NCI-H82 (cell line): ENCODE measurements around the gene OSCP1.

Source experiments
- DNase-seq: peaks from one replicate; lab custom pipeline; 2025; lab: John Stamatoyannopoulos, UW

The OSCP1 gene

DNA sequence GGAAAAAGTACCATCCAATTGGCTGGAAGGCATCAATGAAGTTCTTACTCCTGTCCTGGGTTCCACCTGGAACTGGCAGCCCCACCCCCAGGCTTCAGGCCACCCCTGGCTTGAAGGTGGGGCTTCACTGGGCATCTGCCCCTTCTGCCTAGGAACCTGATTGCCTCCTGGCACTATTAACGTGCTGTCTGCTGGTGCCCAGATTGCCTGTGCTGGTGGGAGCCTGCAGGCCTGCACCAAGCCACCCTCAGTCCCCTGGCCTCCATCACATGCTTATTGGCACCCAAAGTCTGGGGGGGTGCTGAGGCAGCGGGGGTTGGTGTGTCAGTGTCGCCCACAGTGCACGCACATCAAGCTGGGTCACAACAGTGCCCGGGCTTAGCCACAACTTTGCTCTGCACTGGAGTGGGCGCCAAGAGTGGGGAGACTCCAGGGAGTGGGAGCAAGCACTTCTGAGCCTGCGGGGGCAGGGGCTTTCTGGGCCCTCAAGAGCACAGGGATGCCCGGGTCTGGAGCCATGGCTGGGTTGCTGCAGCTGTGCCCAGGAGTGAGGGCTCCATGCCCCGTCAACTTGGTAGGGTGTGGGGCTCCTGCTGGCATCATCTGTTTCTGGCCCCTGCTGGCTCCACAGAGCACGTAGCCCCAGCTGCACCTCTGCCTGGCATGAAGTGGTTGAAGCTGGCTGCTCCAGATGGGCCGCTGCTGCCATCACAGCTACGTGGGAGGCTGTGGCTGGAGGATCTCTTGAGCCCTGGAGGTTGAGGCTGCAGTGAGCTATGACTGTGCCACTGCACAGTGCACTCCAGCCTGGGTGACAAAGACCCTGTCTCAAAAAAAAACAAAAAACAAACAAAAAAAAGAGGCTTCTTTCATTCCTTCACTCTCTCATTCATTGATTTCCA, 48.4 kb downstream of the OSCP1 start:
- no peak for DNase-seq

DNA sequence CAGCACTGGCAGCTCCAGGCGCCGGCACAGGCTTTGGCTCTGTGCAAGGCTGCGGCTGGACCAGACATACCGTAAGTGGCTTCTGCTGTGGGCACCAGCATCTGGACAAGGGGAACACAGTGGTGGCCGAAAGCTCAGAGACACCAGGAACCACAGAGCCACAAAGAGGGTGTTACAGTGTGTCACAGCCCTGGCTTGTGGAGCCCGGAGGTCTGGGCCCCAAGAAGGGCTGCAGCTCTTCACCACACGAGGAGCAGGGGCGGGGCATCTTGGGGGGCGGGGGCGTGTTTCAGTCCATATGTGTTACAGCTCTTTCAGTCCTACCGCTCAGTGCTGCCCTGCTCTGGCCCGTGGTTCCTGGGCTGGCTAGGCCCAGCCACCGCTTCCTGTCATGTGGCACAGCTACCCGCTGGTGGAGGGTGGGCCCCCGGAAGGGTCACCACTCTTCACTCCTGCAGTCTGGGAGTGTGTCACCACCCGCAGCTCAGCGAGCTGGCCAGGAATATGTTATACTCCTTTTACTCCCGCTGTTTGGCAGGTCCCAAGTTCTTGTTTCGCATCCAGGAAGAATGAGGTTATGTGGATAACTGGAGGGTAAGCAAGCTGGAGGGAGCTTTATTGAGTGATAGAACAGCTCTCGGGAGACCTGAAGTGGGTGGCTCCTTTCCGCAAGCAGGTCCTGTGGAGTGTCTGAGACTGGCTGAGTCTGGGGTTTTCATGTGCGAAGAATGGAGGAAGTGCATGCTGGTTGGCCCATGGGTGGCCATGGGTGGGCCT, 49.2 kb downstream of the OSCP1 start:
- DNase-seq = peak; percentile 13

DNA sequence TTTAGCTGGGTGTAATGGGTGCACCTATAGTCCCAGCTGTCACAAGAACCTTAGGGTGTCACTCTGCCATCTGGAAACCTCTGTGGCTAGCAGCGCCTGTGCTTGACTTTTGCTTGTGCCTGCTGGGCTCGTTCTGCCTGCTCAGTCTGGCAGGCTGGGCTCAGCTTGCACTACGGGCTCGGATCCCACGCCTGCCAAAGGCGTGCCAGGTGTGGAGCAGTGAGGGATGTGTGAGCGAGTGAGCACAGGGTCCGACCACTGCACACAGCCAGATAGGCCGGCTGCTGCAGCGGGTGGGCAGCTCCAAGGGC, 49.8 kb downstream of the OSCP1 start:
- no peak for DNase-seq

DNA sequence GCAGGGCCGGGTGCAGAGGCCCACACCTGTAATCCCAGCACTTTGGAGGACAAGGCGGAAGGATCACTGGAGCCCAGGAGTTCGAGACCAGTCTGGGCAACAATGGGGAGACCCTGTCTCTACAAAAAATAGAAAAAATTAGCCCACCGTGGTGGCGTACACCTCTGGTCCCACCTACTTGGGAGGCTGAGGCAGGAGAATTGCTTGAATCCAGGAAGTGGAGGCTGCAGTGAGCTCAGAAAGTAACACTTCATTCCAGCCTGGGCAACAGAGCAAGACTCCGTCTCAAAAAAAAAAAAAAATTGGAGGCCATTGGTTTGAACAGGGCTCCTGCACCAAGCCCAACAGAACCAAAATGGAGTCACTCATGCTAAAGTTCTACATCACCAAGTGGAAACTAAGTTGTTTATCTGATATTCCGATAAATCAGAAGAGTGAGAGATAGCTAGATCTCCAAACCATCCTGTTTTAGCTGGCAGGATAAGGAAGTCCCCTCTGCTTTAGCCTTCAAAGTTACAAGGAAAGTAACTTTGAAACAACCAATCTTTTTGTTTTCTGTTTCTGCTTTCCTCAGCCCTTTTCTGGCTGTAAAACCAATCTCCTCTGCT, 51.8 kb downstream of the OSCP1 start:
- DNase-seq = no peak

DNA sequence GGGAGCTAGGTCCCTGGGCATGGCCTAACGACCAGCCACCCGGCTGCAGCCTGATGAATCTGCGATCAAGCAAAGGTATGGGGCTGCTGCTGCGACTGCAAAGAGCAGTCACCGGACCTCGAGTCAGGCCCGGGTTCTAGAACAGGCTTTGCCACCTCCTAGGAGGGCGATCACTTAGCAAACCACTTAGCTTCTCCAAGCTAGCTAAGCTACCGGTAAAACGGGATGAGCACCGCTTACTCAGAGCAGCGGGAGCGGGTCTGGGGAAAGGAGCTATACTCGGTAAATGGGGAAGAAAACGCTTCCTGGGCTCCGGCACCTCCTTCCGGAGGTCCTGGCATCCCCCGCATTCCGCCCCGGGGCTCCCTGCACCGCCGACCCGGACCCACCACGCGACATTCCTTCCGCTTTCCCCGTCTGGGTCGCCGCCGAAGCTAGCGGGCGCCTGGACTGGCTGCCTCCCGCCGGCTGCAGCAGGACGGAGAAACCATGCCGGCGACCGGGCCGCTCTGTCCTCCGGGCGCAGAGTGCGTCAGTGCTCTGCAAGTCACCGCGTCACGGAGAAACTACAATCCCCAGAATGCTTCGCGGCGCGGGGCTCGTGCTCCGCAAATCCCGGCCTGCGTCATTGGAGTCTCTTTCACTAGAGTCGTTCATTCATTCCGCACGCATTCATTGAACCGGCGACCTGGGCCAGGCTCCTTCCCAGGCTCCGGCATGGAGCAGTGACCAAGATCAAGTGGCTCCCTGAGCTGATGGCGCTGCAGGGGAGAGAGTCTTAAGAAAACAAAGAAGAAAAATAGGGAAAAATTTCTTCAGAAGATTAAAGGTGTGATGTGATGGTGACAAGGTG, 52.6 kb downstream of the OSCP1 start, which contains the start of gene LSM10:
Gene LSM10 (minus strand): TSS at position 531 of the 853 bp plus-strand sequence. CDS start 3,779 bp downstream, outside the sequence.
- DNase-seq = peak; percentile 98

DNA sequence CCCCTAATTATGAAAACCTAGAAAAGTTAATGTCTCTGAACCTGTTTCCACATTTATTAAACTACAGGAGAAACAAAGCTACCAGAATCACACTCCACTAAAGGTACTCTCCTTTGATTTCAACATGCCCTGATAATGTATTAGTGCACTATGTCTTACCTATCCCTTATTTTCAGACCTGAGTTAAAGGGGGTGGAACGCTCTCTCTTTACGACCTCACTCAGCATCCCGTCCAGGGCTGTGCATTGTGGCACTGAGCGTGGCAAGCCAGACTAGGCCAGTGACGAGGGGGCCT, 53.2 kb downstream of the OSCP1 start:
- DNase-seq = no peak

DNA sequence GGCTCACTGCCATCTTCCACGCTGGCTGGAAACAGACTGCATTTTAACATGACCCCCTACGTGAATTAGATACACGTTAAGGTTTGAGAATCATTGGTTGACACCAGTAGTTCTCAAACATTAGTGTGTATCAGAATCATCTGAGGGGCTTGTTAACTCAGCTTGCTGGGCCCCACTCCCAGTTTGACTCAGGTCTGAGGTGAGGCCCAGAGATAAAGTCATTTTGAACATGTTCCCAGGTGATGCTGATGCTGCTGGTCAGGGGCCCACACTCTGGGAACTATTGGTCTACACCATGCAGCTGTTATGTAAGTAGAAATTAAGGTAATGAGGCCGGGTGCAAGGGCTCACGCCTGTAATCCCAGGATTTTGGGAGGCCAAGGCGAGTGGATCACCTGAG, 53.9 kb downstream of the OSCP1 start:
- DNase-seq = no peak

DNA sequence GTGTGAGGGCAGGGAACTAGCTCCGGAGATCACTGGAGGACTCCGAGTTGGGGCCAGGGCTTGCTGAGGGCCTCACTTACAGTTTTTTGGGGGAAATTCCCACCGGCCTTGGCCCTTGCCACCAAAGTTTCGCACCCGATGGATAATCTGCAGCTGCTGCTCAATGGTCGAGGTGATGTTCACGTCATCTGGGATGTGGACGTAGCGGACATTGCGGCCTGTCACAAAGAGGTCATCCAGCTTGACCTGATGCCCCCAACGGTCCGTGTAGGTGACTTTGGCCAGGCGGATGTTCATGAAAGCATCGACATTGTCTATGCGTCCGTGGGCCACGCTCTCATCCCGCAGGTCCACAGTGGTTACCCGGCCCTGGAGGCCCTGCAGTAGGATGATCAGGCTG, 56.6 kb downstream of the OSCP1 start:
- DNase-seq = no peak

DNA sequence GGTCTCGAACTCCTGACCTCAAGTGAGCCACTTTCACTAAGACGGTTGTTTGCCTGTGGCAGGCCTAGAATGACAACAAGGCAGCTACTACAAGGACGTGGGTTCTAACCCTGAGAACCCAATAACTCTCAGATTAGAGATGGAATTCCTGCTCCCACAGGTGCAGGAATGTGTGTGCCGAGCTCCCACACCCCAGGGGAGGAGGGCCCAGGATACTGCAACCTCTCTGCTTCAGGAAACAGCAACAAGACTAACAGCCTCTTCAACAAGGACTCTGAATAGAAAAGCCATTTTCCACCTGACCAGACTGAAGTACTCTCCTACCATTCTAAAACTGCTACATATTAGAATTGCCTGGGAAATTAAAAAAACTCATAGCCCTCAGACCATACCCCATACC, 57.4 kb downstream of the OSCP1 start:
- no peak for DNase-seq

DNA sequence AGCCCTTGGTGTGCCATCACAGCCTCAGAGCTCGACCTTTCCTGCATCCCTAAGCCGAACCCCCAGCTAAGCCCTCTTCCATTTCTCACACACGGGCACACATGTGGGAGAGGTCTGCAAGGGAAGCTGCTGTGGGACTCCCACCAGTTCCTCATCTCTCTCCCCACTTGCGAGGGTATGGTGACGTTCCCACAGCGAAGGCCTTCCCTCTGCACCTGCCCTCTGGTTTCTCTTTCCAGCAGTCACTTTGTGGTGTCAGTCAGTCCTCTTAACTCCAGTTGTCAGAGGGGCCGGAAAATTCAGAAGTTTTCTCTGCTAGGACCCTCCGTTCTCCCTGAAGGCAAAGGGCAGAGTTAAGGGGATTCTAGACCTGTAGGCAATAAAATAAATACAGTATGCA, 59.0 kb downstream of the OSCP1 start:
- no peak for DNase-seq

DNA sequence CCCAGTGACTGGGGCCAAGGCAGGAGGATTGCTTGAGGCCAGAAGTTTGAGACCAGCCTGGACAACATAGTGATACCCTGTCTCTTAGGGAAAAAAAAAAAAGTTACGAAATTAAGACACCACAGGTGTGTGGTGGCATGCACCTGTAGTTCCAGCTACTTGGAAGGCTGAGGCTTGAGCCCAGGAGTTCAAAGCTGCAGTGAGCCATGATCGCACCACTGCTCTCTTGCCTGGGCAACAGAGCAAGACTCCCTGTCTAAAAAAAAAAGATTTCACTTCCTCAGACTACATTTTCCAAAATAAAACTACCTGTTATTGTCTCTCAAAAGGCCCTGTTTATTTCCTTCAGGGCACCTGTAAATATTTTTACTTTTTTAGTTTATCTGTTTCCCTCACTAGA, 59.8 kb downstream of the OSCP1 start:
- no peak for DNase-seq

DNA sequence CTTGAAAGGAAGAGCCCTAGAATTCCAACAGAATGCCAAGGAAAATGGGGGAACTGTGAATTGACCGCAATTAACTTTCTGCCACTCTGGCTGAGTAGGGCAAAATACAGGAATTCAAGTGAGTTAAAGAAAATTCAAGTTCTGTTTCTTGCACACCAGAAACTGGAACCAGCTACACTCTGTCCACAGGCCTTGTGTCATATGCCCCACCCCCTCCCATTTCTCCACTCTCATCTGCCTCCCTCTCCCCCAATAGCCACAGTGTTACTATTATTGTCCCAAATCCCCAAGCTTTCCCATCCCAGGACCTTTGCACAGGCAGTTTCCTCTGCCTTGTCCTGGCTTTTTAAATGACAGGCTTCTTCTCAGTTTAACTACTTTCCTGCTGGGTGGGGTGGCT, 60.3 kb downstream of the OSCP1 start:
- DNase-seq = no peak

DNA sequence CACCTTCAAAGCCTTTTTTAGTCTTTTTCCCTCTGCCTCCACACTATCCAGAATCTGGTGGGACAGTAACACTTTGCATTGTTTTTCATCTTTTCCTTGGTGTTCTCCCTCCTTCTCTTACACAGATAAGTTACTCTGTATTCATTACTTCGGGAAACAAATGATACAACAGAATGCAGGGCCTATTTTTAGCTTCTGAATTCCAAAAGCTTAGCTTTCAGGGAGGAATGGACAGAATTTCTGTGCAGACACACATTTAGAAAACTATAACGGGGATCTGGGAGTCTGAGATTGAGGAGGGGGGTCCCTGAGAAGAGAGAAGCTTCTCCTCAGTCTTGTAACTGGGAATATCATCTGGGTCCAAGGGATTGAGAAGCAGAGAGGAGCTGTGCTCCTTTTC, 61.0 kb downstream of the OSCP1 start:
- DNase-seq = no peak

DNA sequence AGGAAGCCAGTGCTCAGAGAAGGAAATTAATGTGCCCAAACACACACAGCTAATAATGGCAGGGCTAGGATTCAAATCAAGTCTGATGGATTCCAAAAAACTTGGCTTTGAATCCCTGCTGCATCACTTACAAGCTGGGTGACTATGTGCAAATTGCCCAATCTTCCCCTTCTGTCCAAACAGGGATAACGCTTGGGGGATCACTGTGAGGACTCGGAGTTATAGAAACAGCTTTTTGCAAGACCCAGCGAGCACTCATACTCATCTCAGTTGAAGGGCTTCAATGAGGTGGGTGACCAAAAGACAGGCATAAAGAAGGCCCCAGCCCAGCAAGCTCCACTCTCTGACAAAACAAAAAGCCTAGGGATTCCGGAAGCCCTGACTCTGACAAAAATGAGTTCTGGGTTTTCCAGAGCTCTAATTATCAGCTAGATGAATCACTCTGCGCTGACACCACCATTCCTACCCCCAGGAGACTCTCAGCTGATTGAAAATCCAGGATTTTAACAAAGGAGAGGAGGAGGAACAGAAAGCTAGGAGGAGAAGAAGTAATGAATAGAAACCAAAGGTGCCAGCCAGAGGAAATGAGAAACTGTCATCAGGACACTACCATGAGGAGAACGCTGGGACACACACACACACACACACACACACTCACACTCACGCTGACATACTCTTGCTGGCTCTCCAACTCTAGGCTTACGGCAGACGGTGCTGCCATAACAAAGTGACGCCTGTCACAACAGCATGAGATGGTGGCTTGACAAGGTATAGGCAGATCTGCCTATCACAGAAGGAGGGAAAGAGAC, 62.9 kb downstream of the OSCP1 start:
- peak; percentile 41 for DNase-seq

DNA sequence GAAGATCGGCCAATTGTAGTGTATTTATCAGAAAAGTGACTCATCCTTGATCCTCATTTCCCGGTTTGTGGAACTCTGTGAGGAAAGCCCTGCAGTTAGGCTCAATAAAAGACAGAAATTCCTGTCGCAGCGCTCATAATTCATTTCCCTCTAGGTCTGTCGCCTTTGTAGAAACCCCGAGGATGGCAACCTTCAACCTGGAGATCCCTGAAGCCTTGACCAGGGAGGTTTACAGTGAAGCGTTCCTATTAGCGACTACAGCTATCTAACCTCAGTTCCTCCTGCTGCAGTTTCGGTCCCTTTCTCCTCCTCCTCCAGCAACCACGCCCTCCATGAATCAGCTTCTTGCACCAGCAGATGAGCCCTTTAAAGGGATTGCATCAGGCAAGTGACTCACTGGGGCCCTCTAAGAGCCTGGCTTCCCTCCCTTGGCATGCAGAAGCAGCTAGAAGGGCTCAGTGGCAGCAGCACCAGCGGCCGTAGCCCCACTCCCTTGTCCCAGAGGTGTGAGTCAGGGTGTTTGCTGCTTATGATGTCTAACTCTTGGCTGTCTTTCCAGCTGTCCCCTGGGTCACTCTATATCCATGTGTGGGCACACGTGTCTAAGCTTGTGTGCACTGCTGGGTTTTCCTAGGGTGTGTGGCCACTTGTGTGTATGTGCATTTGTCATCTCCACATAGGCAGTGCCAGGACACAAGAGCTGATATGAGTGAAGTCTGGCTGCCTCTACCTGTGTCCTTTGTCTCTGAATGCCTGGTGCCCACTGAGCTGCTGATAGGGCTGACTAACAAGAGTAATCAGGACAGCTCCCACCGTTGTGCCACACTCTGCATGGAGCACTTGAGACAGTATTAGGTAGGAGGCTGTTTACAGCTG, 63.7 kb downstream of the OSCP1 start:
- peak; percentile 97 for DNase-seq

DNA sequence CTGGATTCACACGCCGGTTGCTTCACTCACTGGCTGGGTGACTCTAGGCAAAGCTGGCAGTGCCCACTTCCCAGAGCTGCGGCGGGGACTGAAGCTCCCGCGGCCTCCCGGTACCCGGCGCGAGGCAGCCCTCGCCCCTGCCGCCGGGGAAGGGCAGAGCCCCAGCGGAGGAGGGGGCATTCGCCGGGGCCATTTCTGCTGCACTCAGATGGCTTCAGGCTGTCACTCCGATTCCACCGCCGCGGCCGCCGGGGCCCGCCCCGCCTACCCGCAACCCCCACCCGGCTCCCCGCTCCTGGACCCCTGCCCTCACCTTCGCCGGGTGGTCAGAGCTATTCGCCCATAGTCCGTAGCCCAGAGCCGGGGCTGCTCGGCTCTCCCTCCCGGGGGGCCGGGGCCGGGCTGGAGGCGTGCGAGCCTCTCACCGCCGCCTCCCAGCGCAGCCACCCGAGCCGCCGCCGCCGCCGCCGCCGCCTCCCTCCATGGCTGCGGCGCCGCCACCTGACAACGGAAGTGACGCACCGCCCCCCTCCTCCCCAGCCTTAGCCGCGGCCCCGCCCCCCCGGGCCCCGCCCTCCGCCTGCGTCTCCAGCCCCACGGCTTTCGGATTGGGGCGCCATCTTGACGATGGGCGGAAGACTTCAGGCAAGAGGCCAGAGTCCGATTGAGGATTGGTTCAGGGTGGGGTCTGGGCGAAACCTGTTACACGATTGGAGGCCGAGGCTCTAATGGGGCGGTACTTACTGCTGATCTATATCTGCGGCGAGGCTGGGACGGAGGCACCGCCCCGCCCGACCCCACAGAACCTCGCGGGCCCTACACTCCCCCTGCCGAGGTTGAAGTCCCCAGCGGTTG, 64.6 kb downstream of the OSCP1 start, which contains the start of gene STK40:
Gene STK40 (minus strand): TSS at position 515 of the 855 bp plus-strand sequence. CDS start 24,592 bp downstream, outside the sequence.
- DNase-seq = peak; percentile 100

DNA sequence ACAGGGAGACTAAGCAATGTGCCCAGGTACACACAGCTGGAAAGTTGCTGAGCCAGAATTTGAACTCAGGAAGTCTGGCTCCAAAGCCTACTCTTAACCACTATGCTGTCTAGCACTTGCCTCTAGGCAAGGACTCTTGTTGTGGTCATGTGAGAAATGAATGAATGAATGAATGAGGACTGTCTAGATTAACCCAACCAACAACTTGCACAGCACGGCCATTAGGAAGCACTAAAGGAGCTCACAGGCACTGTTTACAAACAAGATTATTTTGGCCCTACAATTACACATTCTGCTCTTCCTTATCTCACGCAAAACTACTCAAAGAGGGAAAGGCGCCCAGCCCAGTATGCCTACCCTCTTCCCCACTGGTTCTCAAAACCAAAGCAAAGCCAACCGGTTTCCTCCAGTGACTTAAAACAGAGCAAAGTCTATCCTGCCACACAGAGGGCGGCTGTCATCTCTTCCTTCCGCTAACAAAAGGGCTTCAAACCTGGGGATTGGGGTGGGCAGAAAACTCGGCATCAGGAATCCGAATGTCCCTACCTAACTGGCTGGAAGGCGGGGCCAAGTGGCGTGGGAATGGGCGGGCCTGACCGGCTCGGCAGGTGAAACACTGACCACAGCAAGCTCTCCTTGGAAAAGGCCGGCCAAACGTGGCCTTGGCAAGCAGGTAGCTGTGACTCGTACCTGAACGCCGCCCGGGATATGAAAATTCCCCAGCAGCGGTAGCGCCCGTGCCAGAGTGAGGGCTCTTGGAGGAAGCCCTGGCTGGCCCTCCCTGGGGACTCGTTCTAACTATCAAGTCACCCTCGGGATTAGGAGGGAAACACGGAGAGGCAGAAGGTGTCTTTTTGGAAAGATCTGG, 65.5 kb downstream of the OSCP1 start:
- DNase-seq = peak; percentile 86

DNA sequence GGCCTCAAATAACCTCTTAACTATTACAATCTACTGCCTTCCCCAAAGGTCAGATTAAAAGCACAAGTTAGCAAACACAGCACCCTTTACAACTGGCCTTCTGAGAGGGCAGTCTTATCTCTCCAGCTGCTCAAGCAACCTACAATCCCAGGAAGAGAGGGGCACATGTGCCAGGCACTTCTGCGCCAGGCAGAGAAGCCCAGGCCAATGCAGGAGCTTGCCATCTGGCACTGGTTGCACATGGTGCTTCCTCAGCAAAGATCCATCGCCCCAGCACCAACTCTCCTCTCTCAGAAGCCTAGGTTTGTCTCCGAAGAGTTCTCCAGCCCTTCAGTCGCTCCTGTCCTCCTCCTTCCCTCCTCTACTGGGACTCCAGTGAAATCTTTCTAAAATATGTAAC, 67.0 kb downstream of the OSCP1 start:
- DNase-seq = no peak
